Activated T-cell treated with anti-CD3 and anti-CD28 coated beads for 1 hour (primary cell): Measurements from ENCODE around the gene AK3.
A peak's percentile ranks its signal among the peaks of the same experiment; 100 is the strongest.

ENCODE experiments used
- DNase-seq: peaks from one replicate; pipeline ENCODE4 v3.0.0-alpha.2; 2020; ENCODE audit warnings: low read depth

AK3 gene

DNA sequence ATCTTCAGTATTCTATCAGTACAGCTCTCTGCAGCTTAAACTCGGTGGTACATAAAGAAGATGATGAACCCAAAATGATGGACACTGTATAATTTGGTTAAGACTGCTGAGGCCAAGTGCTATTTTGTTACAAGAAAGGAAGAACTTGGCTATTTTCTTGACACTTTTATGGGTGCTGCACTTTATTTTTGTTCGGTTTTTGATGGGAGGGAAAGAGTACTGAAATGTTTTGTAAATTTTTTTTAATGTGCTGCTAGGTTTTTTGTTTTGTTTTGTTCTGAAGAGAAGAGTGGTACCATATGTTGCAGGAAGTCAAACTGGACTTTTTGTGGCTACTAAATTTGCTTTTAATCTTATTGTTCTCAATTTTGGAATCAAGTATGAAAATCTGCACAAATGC, 35.0 kb downstream of the AK3 start:
- no peak for DNase-seq

GRCh38 chr9:4704129-4704528, 36.9 kb downstream of the AK3 start:
- no peak for DNase-seq

GRCh38 chr9:4701526-4701925, 39.5 kb downstream of the AK3 start:
- DNase-seq = no peak

DNA sequence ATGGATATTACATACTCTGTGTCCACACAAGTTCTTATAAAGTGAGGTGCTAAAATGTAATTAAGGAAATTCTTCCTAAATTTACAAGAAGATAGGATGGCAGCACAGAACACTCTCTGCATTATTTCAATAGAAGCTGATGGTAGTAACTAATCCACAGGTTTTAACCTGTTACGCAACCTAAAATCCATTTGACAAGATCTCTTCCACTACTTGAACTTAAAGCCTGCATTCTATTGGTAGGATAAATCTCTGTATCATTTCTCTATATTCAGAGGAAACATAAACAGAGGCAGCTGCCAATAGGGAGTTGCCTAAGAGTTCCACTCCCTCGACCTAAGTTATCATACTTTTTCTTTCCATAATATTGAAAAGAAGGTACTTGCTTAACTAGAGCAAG, 40.1 kb downstream of the AK3 start:
- DNase-seq = no peak

GRCh38 chr9:4700091-4700490, 40.9 kb downstream of the AK3 start:
- no peak for DNase-seq

GRCh38 chr9:4691795-4692194, 49.2 kb downstream of the AK3 start:
- DNase-seq = no peak

DNA sequence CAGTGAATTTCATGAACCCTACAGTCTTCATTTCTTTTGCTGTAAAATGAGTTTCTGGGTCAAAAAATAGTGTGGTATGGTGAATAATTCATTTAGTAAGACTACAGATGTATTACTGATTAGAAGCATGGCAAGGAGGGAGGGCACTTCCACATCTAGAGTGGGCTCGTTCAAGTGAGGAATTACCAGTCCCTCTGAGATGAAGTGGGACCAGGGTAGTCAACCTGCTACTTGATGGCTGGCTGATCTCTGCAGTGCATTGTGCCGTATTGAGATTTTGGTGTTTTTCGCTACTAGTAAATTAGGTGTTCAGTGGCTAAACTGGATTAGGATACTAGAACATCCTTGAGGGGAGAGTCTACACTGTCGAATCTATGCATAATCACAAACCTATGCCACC, 50.9 kb downstream of the AK3 start:
- DNase-seq = no peak

- DNase-seq = no peak
These were observed 51.3 kb downstream of the AK3 start for GRCh38 chr9:4689687-4690104.

- no peak for DNase-seq
These were observed 52.0 kb downstream of the AK3 start for GRCh38 chr9:4689021-4689420.

GRCh38 chr9:4686584-4686983, 54.4 kb downstream of the AK3 start:
- no peak for DNase-seq

GRCh38 chr9:4686112-4686511, 54.9 kb downstream of the AK3 start:
- no peak for DNase-seq

- DNase-seq = no peak
These were observed 56.2 kb downstream of the AK3 start for GRCh38 chr9:4684820-4685219.

- DNase-seq = no peak
These were observed 60.3 kb downstream of the AK3 start for GRCh38 chr9:4680750-4681149.

GRCh38 chr9:4680173-4680525, 60.9 kb downstream of the AK3 start:
- DNase-seq = no peak

- peak; percentile 99 for DNase-seq
These were observed 61.5 kb downstream of the AK3 start, which contains the start of gene CDC37L1 for GRCh38 chr9:4679268-4680172. TSS of gene CDC37L1 (plus strand) at chr9:4679569. CDS start at chr9:4679768, 199 bp downstream.

DNA sequence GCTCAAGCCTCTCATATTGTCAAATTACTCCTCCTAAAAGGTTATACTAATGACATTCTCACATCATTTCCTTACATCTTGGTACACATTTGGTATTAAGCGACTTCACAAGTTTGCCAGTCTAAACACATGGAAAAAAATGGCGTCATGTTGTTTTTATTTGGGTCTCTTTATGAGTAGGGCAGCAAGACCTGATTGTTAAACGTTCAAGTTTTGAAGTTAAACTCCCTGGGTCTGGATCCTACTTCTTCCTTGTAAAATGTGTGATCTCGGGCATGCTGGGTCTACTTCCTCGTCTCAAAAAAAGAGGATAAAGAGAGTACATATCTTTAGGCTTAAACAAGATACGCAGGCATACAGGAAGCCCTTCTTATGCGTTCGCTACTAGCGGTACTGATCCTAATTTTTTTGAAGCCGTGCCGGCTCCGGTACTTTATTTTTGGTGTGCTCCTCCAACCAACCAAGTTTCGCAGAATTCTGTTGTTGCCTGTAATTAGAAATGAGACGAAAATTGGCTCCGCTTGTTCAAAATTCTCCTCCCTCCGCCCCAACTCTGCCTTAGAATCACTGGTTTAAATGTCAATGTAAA, 62.2 kb downstream of the AK3 start:
- DNase-seq = no peak

GRCh38 chr9:4677392-4677791, 63.6 kb downstream of the AK3 start:
- DNase-seq = no peak

- DNase-seq = no peak
These were observed 66.2 kb downstream of the AK3 start for GRCh38 chr9:4674783-4675182.

DNA sequence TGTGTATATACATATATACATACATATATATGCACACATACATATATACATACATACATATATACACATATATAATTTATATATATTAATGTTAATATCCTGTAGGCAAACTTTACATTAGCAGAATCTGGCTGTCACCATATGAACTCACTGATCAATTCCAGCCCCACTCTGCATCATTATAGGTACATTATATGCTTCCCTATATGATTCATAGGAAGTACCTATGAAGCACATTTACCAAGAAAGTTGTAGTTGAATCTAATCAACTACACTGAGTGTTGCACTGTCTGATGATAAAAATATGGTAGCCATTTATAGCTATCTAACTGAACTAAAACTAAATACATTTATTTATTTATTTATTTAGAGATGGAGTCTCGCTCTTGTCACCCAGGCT, 69.3 kb downstream of the AK3 start:
- no peak for DNase-seq

DNA sequence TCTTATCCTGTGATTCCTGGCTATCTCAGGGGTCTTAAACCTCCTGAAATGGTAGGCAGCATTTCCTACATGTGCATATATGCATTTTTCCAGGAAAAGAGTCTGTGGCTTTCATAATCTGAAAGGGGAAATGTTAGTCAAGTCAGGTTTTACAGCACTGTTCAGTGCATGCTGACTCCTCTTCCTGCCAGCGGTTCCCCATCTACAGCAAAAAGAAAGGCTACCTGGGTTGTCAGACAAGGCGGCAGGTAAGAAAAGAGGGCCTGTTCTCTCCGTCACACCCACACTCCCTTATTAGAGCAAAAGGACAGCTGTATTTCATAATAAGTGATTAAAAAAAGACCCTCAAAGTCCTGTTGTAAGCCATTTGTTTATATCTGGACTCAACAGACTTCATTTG, 70.4 kb downstream of the AK3 start:
- no peak for DNase-seq

- DNase-seq = no peak
These were observed 71.1 kb downstream of the AK3 start for GRCh38 chr9:4669890-4670289.

- no peak for DNase-seq
These were observed 72.4 kb downstream of the AK3 start for GRCh38 chr9:4668604-4669003.

GRCh38 chr9:4667681-4668080, 73.3 kb downstream of the AK3 start:
- no peak for DNase-seq
